Measurements from ENCODE around the gene AFAP1L2. TPM values are rescaled to one million over a fixed set of nuclear protein-coding genes. Genes with fewer than 3 reads are reported as not detected.

Gene AFAP1L2
- polyA plus RNA-seq, 3 donors = 0.01 to 0.43 TPM; not detected in 1

GRCh38 chr10:114308531-114309363, 95.6 kb downstream of the AFAP1L2 start:
- intact Hi-C loops (cut with micrococcal nuclease) = no loop called here

DNA sequence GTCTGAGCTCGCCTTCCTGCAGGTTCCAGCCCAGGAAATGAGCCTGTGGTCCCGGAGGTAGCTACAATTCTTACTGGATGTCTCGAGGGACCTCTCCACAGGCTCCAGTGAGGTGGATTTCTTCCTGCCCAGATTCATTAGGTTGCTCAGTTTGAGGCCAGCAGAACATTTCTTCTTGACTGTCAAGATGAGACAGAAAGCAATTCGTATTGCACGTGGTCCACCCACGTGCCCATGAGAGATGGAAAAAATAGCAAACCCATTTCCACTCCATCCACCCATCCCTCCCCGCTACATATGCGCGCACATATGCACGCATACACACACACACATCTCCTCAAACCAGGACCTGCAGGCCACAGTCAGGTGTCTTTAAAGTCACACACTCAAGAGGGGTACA, 96.6 kb downstream of the AFAP1L2 start:
- TF ChIP-seq, protein P1, sequence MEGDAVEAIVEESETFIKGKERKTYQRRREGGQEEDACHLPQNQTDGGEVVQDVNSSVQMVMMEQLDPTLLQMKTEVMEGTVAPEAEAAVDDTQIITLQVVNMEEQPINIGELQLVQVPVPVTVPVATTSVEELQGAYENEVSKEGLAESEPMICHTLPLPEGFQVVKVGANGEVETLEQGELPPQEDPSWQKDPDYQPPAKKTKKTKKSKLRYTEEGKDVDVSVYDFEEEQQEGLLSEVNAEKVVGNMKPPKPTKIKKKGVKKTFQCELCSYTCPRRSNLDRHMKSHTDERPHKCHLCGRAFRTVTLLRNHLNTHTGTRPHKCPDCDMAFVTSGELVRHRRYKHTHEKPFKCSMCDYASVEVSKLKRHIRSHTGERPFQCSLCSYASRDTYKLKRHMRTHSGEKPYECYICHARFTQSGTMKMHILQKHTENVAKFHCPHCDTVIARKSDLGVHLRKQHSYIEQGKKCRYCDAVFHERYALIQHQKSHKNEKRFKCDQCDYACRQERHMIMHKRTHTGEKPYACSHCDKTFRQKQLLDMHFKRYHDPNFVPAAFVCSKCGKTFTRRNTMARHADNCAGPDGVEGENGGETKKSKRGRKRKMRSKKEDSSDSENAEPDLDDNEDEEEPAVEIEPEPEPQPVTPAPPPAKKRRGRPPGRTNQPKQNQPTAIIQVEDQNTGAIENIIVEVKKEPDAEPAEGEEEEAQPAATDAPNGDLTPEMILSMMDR (IDR thresholded peaks at IDR 0.05) = no peak
- no peak overlapping the region for H2AFZ ChIP-seq (ENCODE audit: insufficient read depth, low read depth, low read length, poor library complexity, severe bottlenecking)
- Mint-ChIP-seq H3K27me3 (ENCODE audit: low read depth in 3 of 3) (peaks cover 8 to 12% (median 8%) of the 10 kb centered on the region in 3 donors), H3K9me3 (peaks cover 0 to 2% (median 0%) of the 10 kb centered on the region in 7 donors), H3K4me3 (no peak overlapping the region), H3K27ac (peak overlapping the region in 1 of 7 donors; percentile 21), H3K4me1 (peaks cover 13% of the 10 kb centered on the region), H3K36me3 (no peaks in the 10 kb centered on the region)
- no peak overlapping the region for H3K4me2 ChIP-seq (replicated peaks; ENCODE audit: extremely low read depth, low read length, poor library complexity, severe bottlenecking)
- intact Hi-C loops (cut with micrococcal nuclease) = no loop called here
- WGBS (ENCODE audit: insufficient coverage) = 93% methylated on average over 6 of the region's 10 CpGs
- no peaks in the 10 kb centered on the region for H4K20me1 ChIP-seq (ENCODE audit: insufficient read depth, low read length)
- H3K9ac ChIP-seq (ENCODE audit: insufficient read depth, low read length, poor library complexity, severe bottlenecking) = no peak overlapping the region
- H3K4me1 ChIP-seq (ENCODE audit: control insufficient read depth in 1 of 2, insufficient read depth in 2 of 2, low read length in 2 of 2) = peaks cover 8 to 11% of the 10 kb centered on the region in 2 donors
- no peak overlapping the region for H3K27ac ChIP-seq (ENCODE audit: low read depth in 1 of 2, low read length in 2 of 2)
- H3K27me3 ChIP-seq (ENCODE audit: control insufficient read depth in 2 of 2, insufficient read depth in 2 of 2, low read length in 2 of 2) = no peaks in the 10 kb centered on the region
- no peaks in the 10 kb centered on the region for H3K9me3 ChIP-seq (replicated peaks in 1 of 2; ENCODE audit: control insufficient read depth in 1 of 2, insufficient read depth in 1 of 2, low read length in 2 of 2)
- H3K4me3 ChIP-seq (replicated peaks in 1 of 3; ENCODE audit: low read depth in 2 of 3, low read length in 3 of 3) = no peak overlapping the region
- no peaks in the 10 kb centered on the region for H3K79me2 ChIP-seq (ENCODE audit: insufficient read depth, low read length)
- DNase-seq = no peak
- H3K36me3 ChIP-seq (replicated peaks in 1 of 2; ENCODE audit: control insufficient read depth in 1 of 2, insufficient read depth in 2 of 2, low read length in 2 of 2) = no peaks in the 10 kb centered on the region

More at GRCh38 chr10:114308531-114309363, 95.6 kb downstream of the AFAP1L2 start:
- H3K4me2 ChIP-seq (replicated peaks; ENCODE audit: extremely low read depth, low read length, poor library complexity, severe bottlenecking) = no peak overlapping the region
- H3K27me3 Mint-ChIP-seq (ENCODE audit: low read depth in 3 of 3) = peaks cover 8 to 12% (median 8%) of the 10 kb centered on the region in 3 donors
- peaks cover 8 to 11% of the 10 kb centered on the region in 2 donors for H3K4me1 ChIP-seq (ENCODE audit: control insufficient read depth in 1 of 2, insufficient read depth in 2 of 2, low read length in 2 of 2)
- H3K36me3 ChIP-seq (replicated peaks in 1 of 2; ENCODE audit: control insufficient read depth in 1 of 2, insufficient read depth in 2 of 2, low read length in 2 of 2) = no peaks in the 10 kb centered on the region
- no peak overlapping the region for H3K9ac ChIP-seq (ENCODE audit: insufficient read depth, low read length, poor library complexity, severe bottlenecking)
- no peaks in the 10 kb centered on the region for H3K79me2 ChIP-seq (ENCODE audit: insufficient read depth, low read length)
- H3K27ac Mint-ChIP-seq = peak overlapping the region in 1 of 7 donors; percentile 41
- no peaks in the 10 kb centered on the region for H3K36me3 Mint-ChIP-seq
- H2AFZ ChIP-seq (ENCODE audit: insufficient read depth, low read depth, low read length, poor library complexity, severe bottlenecking) = no peak overlapping the region
- H3K9me3 Mint-ChIP-seq = peaks cover 0 to 2% (median 0%) of the 10 kb centered on the region in 7 donors
- WGBS (ENCODE audit: insufficient coverage) = 92% methylated on average over 5 of the region's 9 CpGs
- H3K27ac ChIP-seq (ENCODE audit: low read depth in 1 of 2, low read length in 2 of 2) = no peak overlapping the region
- H3K4me3 ChIP-seq (replicated peaks in 1 of 3; ENCODE audit: low read depth in 2 of 3, low read length in 3 of 3) = no peak overlapping the region
- H3K9me3 ChIP-seq (replicated peaks in 1 of 2; ENCODE audit: control insufficient read depth in 1 of 2, insufficient read depth in 1 of 2, low read length in 2 of 2) = no peaks in the 10 kb centered on the region
- TF ChIP-seq, protein P1 (IDR thresholded peaks at IDR 0.05) = no peak
- no peaks in the 10 kb centered on the region for H3K27me3 ChIP-seq (ENCODE audit: control insufficient read depth in 2 of 2, insufficient read depth in 2 of 2, low read length in 2 of 2)
- no peaks in the 10 kb centered on the region for H4K20me1 ChIP-seq (ENCODE audit: insufficient read depth, low read length)
- no peak overlapping the region for H3K4me3 Mint-ChIP-seq
- H3K4me1 Mint-ChIP-seq = peaks cover 11% of the 10 kb centered on the region
- no peak for DNase-seq
